RPMI8226 (cell line): ENCODE data around the gene MEGF9.
"Not testable (repeated sequence)": the region's sequence is repeated elsewhere in the genome, so short reads cannot be mapped to it uniquely, and the experiment has no call there.

Source experiments
- DNase-seq: peaks from one replicate; pipeline ENCODE4 v3.0.0-alpha.2; 2015

Gene MEGF9

GRCh38 chr9:120568816-120569215, 145.5 kb downstream of the MEGF9 start:
- DNase-seq = no peak

- DNase-seq = no peak
Observed at GRCh38 chr9:120567874-120568273, 146.4 kb downstream of the MEGF9 start.

GRCh38 chr9:120567081-120567480, 147.2 kb downstream of the MEGF9 start:
- DNase-seq = no peak

GRCh38 chr9:120564589-120564988, 149.7 kb downstream of the MEGF9 start:
- DNase-seq = no peak

GRCh38 chr9:120562861-120563443, 151.3 kb downstream of the MEGF9 start:
- no peak for DNase-seq

GRCh38 chr9:120561709-120562108, 152.6 kb downstream of the MEGF9 start:
- no peak for DNase-seq

GRCh38 chr9:120559546-120559945, 154.7 kb downstream of the MEGF9 start:
- no peak for DNase-seq

GRCh38 chr9:120558454-120558853, 155.8 kb downstream of the MEGF9 start:
- DNase-seq = no peak

- no peak for DNase-seq
Observed at GRCh38 chr9:120557205-120557604, 157.1 kb downstream of the MEGF9 start.

- DNase-seq = no peak
Observed at GRCh38 chr9:120556775-120557174, 157.5 kb downstream of the MEGF9 start.

- no peak for DNase-seq
Observed at GRCh38 chr9:120555839-120556238, 158.4 kb downstream of the MEGF9 start.

GRCh38 chr9:120552210-120552704, 162.0 kb downstream of the MEGF9 start:
- not testable (repeated sequence) for DNase-seq
